Stimulated activated CD4-positive, alpha-beta T cell treated with anti-CD3 and anti-CD28 coated beads, Interleukin-2, amount 100 ng/mL, for 4 hours (primary cell): ENCODE results near the gene ITPK1.

Experiments
- DNase-seq: peaks from one replicate; pipeline ENCODE4 v3.0.0-alpha.2; 2020; ENCODE audit warnings: low read depth

Gene ITPK1

GRCh38 chr14:92968291-92969020 is 147.3 kb downstream of the ITPK1 start:
- no peak for DNase-seq

DNA sequence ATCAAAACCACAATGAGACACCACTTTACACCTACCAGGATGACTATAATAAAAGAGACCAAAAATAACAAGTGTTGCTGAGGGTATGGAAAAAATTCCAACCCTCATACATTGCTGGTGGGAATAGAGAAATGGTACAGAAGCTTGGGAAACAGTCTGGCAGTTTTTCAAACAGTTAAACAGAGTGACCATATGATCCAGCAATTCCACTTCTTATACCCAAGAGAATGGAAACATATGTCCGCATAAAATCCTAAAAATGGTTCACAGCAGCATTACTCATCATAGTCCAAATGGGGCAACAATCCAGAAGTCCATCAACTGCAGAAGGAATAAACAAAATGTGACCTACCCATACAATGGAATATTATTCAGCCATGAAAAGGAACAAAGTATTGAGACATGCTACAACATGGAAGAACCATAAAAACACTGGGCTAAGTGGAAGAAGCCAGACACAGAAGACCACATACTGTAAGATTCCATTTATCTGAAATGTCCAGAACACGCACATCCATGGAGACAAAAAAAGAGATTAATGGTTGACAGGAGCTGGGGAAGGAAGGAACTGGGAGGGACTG is 148.3 kb downstream of the ITPK1 start:
- DNase-seq, result no peak

DNA sequence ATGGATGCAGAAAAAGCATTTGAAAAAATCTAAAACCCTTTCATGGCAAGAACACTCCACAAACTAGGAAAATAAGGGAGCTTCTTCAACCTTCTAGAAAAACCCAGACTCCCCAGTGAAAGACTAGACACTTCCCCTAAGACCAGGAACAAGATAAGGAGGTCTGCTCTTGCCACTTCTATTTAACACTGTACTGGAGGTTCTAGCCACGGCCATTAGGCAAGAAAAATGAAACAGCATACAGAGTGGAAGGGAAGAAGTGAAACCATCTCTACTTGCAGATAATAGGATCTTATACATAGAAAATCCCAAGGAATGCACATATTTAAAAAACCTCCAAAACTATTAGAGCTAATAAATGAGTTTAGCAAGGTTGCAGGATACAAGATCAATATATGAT is 150.4 kb downstream of the ITPK1 start:
- no peak for DNase-seq

GRCh38 chr14:92964124-92965109 is 151.3 kb downstream of the ITPK1 start:
- no peak for DNase-seq

DNA sequence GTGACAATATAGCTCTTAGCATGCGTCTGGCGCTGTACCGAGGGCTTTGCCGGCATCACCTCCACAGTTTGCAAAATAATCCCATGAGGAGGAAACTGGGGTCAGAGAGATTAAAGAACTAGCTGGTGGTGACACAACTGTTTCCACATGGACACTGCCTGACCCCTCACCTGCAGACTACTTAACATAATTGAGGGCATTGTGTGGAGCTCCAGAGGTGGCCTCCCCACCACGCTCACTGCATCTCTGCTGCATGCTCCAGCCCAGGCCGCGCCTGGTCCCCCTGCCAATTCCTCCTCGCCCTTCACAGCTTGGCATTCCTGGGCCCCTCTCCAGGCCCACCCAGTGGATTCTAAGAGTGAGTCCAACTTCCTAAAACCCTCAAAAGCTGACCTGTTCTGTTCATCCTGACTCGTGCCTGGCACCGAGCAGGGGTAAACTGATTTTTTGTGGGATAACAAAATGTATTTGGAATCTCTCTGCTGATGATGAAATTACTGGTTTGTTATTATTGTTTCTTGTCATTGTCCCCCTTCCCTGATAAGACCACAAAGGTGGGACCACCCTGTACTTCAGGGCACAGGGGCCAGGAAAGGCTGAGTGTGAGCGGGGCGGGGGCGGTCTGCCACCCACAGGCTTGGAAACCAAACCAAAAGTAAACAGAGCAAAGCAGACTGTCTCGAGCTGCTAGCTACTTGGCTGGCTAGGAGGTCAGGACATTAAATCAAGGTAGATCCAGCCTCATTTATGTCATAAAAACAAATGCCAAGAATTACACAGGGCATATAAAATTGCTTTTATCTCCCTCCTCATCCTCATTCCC is 152.2 kb downstream of the ITPK1 start:
- DNase-seq, result no peak

DNA sequence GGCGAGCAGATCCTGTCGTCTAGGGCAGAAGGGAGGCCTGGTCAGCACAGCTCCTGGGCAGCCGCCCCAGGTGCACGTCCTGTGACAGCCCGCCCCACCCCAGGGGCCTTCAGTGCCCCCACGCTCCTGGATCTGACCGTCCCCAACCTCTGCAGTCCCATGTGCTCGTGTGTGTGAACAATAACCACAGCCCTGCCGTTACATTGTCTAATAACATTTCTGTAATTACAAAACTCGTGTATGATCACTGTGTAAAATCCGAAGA is 153.0 kb downstream of the ITPK1 start:
- DNase-seq, result no peak

DNA sequence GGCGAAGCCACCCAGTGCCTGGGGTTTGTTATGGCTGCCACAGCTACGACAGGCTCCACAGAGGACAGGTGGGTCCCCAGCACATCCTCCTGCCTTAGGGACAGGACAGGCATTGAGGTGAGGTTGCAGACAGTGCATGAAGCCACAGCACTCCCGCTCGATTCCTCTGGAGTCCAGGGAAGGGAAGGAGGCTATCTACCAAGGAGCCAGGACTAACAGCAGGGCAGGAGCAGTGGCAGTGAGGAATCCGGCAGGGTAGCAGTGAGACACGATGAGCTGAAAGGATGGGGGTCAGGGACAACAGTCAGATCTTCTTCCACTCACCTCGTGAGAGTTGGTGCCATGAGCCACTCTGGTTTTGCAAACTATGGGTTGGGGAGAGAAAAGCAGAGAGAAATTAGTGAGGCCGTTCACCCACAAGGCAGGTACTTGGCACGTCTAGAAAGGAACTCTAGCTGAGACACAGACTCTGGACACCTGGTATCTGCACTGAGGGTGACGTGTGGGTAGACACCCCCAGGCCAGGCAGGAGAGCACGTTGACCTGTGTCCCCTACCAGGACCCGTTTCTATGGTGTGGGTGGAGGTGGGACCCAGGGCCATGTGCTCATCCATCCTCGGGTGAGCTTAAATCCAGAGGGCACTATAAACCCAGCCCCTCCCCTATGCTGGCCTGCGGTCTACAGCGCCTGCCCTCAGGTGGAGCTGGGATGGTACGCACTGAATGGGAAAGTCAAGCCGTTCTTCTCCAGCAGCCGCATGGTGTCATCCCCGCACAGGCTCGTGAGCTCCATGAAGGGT is 153.5 kb downstream of the ITPK1 start:
- no peak for DNase-seq

- DNase-seq, result no peak
These were observed 154.2 kb downstream of the ITPK1 start for GRCh38 chr14:92961567-92961855.

DNA sequence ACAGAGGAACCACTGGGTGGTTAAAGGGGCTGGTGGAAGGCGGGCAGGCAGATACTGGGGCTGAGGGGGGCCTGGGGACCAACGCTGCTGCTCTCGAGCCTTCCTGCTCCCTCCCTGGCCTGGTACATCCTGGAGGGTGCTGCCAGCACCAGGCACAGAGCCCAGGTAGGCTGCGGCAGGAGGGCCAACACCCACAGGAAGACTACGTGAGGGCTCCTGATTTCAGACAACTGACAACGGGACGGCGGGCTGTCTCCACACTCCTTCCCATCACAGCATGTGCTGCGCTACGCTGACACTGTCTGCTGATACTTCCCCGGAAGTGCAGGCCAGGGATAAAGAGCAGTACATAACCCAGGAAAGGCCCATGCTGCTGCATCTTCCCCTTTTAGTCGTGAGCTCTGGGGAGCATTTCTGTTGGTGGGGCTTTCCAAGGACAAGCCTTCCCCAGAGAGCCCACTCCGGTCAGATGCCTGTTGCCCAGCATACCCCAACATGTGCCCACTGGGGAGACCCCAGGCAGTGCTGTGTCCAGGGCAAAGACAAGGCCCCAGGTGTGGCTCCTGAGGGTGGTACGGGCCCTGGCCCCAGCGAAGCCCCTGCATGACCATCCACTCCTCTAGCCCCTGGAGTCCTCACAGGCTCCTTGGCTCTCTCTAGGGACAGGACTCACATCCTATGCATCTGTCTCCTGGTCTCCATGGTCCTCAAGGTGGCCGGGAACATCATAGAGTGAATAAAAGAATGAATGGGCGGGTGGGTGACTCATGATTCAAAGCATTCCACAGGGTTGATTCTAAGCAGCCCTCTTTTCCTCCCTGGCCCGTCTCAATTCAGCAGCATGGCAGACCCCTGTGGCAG is 154.8 kb downstream of the ITPK1 start:
- no peak for DNase-seq

- DNase-seq, result no peak
These were observed 155.7 kb downstream of the ITPK1 start for GRCh38 chr14:92959761-92960680.

DNA sequence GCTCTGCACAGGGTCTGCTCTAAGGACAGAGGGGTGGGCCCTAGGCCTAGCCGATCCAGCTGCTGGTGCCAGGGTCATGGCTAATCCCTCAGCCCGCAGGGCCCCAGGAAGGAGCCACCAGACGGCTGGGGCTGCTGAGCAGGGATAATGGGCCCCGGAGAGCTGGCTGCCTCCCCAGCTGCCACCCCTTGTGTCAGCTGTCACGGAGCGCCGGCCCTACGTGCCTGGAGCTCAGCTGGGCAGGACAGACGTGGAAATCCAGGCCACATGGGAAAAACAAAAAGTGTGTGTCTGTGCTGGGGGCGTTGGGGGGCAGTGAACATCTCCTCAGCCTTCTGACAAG is 156.6 kb downstream of the ITPK1 start:
- DNase-seq, result no peak

GRCh38 chr14:92958373-92959188 is 157.1 kb downstream of the ITPK1 start:
- DNase-seq, result no peak

GRCh38 chr14:92956961-92957360 is 158.8 kb downstream of the ITPK1 start:
- DNase-seq, result no peak

DNA sequence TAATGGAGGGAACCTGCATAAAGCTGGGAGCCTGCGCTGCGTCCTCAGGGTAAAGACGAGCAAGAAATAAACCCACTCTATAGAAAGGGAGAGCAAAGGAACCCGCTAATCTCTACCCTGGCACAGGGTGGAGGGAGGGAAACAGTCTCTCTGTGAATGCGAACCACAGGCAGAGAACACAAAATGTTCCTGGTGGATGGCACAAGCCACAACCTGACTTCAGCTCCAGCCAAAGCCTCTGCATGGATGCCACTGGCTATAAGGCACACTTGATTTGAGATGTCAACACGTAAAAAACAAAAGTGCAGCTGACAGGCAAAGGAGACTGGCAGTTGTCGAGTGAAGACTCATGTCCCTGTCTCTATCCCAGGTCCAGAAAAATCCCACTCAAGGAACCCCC is 160.3 kb downstream of the ITPK1 start:
- no peak for DNase-seq

DNA sequence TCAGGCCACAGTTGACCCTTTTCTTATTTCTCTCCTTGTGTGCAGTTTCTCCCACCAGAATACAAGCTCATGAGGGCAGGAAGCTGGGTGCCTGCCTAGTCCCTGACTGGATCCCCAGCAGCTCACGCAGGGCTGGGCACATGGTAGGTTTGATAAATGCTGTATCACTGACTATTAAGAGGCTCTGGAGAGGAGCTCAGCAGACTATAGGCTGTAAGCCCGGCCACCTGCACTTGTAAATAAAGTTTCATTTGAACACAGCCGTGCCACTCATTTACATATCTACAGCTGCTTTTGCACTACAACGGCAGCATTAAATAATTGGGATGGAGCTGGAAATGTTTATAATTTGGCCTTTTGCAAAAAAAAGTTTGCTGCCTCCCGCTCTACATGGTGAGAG is 160.8 kb downstream of the ITPK1 start:
- no peak for DNase-seq

DNA sequence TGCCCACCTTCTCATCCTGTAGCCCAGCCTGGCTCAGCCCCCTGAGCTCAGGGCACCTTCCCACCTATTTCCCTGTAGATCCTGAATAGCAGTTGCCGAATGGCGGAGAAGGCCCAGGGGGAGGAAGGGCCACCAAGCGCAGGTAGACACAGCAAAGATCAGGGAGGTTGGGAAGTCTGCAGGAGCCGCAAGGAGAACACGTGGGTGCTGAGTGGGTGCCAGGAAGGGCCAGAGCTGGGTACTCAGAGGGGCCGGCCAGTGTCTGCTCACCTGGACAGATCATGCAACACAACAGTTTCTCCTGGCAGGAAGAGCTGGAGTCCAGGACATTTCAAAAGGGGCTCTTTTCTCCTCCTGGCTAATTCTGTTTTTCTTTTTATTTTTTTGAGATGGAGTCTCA is 162.2 kb downstream of the ITPK1 start:
- DNase-seq, result no peak

DNA sequence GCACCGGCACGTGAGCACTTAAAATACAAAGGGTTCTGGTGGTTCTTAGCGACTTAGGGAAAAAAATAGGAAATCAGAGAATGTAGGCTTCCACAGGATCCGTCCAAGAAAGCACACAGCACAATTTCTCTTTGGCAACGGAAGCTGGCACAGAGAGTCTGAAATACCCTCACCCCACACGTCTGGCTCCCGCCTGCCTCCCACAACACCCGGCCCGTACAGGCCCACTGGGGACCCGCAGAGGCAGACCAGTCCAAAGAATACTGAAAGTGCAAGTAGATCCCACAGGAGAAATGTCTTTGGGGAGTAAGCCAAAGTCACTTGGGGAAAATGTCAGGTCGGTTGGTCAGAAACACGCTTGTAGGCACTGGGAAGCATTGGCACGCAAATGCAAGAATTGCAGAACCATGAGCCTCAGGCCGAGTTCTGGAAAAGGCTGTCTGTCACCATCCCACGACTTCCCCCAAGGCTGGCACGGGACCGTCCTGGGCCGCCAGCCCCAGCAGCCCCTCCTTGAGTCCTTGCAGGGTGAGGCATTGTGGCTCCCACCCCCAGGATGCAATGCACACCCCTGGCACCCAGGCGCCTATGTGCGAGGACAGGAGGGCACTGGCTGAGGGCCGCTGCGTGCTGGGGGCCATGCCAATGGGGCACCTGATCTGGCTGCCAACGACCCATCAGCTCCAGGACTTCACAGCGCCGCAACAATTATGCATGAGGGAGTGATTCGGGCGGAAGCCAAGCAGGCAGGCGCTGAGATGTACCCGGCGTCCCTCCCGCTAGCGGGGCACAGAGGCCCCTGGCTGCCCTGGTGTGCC is 163.0 kb downstream of the ITPK1 start:
- no peak for DNase-seq

GRCh38 chr14:92951912-92952471 is 163.7 kb downstream of the ITPK1 start:
- DNase-seq, result peak; percentile 53
